HG03469 (cell line): ENCODE measurements around the gene FAM9A.

Experiments used
- ATAC-seq: cut with Tn5 transposase; IDR thresholded peaks from one replicate; pipeline ENCODE4 v1.9.1; 2021; ENCODE audit warnings: mild to moderate bottlenecking, moderate library complexity, moderate number of reproducible peaks; ENCODE audit not compliant: unreplicated experiment

FAM9A gene

GRCh38 chrX:8801041-8801599, at the start of gene FAM9A:
Gene FAM9A (minus strand): TSS chrX:8801383. CDS start chrX:8800171, 1,212 bp downstream.
- no peak for ATAC-seq

- no peak for ATAC-seq
Observed at GRCh38 chrX:8850478-8850877, 49.3 kb upstream of the FAM9A start.

- no peak for ATAC-seq
Observed at GRCh38 chrX:8849945-8850344, 48.8 kb upstream of the FAM9A start.

- ATAC-seq, result no peak
Observed at GRCh38 chrX:8849458-8849857, 48.3 kb upstream of the FAM9A start.

GRCh38 chrX:8848911-8849310, 47.7 kb upstream of the FAM9A start:
- ATAC-seq, result no peak

GRCh38 chrX:8848441-8848840, 47.3 kb upstream of the FAM9A start:
- no peak for ATAC-seq

DNA sequence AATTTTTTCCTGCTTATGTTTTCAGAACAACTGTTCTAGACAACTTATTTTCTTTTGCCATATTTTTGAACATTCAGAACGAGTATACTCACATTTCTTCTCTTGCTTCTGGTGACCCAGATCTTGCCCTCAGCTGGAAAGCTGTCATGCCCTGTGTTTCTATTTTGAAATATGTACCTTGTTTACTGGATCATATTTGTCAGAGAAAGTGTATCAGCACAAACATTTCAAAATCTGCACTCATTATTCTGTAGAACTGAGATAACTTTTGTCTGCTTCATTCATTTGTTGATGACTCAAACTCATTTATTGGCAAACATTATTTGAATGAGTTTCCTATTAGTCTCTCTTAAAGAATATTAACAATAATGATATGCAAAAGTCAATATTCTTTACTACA, 46.2 kb upstream of the FAM9A start:
- no peak for ATAC-seq

GRCh38 chrX:8846266-8846665, 45.1 kb upstream of the FAM9A start:
- ATAC-seq, result no peak

DNA sequence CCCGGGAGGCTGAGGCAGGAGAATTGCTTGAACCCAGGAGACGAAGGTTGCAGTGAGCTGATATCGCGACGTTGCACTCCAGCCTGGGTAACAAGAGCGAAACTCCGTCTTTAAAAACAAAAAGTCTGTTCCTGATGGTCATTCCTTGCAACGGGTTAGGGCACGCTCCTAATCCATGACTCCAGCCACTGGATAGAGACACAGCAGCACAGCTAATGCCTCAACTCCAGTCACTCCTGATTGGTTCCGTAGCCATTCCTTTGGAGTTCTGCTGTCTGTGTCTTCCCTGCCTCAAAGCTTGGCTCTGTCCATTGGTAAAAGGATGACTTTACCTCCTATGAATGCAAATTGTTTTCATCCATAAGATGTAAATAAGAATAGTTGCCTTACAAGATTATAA, 44.3 kb upstream of the FAM9A start:
- ATAC-seq, result no peak

DNA sequence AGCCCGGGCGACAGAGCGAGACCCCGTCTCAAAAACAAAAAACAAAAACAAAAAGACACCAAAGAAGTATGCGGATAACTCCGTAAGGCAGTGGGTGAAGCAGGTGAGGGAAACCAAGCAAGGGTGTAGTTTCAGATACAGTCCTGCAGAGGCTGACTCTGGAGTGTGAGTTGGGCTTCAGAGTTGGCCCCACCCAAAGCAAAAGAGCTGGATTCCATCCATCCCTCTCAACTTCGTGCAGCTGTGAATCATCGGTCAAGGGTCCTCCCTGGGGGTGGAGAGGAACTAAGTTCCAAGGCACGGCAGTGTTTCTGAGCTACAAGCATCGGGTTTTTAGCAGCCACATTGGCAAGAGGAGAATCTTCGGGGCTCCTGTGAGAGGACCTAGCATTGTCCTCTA, 43.9 kb upstream of the FAM9A start:
- no peak for ATAC-seq

DNA sequence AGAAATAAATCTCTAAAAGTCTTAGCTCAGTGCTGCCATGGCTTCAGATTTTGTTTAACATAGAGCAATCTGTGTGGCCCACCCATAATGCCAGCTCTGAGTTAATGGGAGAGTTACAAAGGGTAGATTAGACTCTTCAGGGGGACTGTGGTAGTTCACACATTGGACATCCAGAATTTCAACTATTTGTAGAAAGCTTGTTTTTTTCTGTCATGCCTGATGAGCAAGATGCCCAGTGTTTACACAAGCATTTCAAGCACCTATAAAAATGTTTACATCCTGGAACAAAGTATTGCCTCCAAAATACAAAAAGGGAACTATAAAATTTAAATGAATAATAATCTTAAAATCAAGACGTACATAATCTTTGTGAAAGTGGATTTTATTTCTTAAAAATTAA, 43.0 kb upstream of the FAM9A start:
- ATAC-seq, result no peak

DNA sequence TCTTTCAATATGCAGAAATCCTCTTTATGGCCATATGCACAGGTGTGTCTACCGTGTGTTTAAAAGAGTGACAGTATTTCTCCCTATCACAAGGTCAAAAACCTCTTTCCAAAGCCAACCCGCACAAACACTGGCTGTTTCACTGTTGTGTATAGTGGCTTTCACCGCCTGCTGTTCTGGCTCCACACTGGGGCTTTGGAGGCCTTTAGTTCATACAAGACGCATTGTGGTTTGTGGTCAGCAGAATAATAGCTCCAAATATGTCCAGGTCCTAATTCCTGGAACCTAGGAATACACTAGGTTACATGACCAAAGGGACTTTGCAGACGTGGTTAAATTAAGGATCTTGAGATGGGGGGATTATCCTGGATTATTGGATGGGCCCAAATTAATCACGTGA, 40.7 kb upstream of the FAM9A start:
- ATAC-seq, result no peak

GRCh38 chrX:8834392-8834791, 33.2 kb upstream of the FAM9A start:
- ATAC-seq, result no peak

- ATAC-seq, result no peak
Observed at GRCh38 chrX:8832582-8833378, 31.6 kb upstream of the FAM9A start.

GRCh38 chrX:8823698-8824097, 22.5 kb upstream of the FAM9A start:
- no peak for ATAC-seq

GRCh38 chrX:8822002-8822401, 20.8 kb upstream of the FAM9A start:
- ATAC-seq, result no peak

DNA sequence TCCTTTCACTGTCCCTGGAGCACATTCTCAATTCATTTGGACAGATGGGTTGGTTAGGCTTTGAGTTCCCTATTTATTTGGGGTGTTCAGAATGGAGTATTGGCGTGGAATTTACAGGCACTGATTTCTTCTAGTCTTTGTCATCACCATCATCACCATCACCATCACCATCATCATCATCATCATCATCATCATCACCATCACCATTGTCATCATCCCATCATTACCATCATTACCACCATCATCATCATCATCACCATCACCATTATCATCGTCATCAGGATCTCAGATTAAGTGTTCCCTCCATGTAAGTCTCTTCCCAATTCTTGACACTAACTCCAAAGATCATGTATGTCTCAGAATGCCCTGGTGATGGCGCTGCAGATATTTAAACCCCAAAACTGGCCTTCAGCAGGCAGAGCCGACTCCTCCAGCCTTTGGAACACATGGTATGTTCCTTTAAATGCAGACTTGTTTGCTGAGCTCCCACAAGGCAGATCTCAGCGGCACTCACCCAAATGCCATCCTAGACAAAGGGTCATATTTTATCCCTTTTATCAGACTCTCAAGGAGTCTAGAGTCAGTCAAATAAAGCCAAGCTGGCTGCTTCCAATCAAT, 19.8 kb upstream of the FAM9A start:
- no peak for ATAC-seq

DNA sequence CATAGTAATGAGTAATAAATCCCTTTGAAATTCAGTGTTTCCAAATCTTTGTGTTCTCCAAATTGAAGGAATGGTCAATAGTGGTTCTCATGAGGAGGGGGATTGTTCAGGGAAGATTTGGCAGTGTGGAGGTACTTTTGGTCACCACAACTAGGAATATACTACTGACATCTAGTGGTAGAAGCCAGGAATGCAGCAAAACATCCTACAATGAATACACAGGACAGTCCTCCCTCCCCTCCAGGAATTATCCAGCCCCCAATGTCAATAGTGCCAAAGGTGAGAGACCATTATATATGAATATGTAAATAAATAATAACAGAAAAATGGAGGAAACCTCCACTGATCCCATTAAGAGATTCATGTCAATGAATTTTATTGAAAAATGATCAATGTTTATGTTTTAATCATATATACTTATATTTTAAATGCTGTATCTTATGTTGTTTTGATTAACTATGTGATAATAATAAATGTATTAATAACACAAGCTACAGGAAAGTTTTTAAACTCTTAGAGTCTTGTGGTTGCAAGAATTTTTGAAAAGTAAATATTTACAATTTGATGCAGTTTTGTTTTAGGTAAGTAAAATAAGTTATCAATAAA, 14.4 kb upstream of the FAM9A start:
- no peak for ATAC-seq

DNA sequence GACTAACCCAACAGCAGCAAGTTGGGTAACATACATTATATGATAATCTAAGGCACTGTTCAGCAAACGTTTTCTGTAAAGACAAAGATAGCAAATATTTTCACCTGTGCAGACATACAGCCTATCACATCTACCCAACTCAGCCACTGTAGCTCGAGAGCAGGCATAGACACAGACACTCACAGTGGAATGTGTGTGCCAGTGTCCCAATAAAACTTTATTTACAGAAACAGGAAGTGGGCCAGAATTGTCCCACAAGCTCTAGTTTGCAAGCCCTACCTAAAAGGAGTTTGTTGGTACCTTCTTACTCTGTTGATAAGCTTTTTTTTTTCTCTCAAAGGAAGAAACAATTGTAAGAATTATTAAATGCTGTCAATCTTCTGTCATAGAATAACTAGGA, 11.9 kb upstream of the FAM9A start:
- ATAC-seq, result no peak

GRCh38 chrX:8811611-8812010, 10.4 kb upstream of the FAM9A start:
- ATAC-seq, result no peak

- no peak for ATAC-seq
Observed at GRCh38 chrX:8808661-8809060, 7.5 kb upstream of the FAM9A start.

DNA sequence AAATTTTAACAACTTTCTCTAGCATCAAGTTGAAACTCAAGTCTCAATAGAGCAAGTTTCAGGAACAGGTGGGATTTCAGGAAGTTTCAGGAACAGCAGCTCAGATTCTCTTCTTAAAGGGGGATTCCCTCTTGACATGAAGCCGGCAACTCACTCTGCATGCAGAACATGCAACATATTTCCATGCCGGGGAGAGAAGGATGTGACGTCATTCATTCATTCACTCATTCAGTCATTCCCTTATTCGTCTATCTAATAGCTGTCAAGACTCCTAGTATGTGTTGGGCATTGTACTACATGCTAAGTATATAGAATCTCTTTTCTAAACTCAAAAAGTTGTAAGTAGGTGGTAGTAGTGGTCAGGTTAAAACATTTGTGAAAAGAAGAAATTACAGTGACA, 4.8 kb upstream of the FAM9A start:
- ATAC-seq, result no peak
